Colonic mucosa (tissue), 4 donors: ENCODE data around the gene CALN1. TPM values are rescaled to one million over a fixed set of nuclear protein-coding genes. Genes with fewer than 3 reads are reported as not detected.

Experiments used
- DNase-seq: peaks from one replicate; pipeline ENCODE4 v3.0.0-alpha.2; 2020
- H3K27ac ChIP-seq: fragments of 200-600 bp; one replicate; pipeline ENCODE4 v1.8.0; 2021
- H3K27me3 ChIP-seq: fragments of 200-600 bp; one replicate; pipeline ENCODE4 v1.8.0; 2021
- H3K36me3 ChIP-seq: fragments of 200-600 bp; one replicate; pipeline ENCODE4 v1.8.0; 2021
- H3K4me1 ChIP-seq: fragments of 200-600 bp; one replicate; pipeline ENCODE4 v1.8.0; 2021; ENCODE audit warnings: mild to moderate bottlenecking
- H3K4me3 ChIP-seq: fragments of 200-600 bp; one replicate; pipeline ENCODE4 v1.8.0; 2021
- H3K9ac ChIP-seq, 2 donors: one replicate each; pipeline ENCODE4 v1.7.0; 2013; ENCODE audit warnings: control low read depth in 2 of 2, low read depth in 2 of 2, low read length in 2 of 2
- H3K9me3 ChIP-seq: fragments of 200-600 bp; one replicate; pipeline ENCODE4 v1.8.0; 2021
- CTCF ChIP-seq: fragments of 200-600 bp; IDR thresholded peaks from one replicate; pipeline ENCODE4 v1.8.0; 2022; ENCODE audit warnings: antibody characterized with exemption, mild to moderate bottlenecking
- intact Hi-C: fragments of 100-400 bp; cut with DNase I; formaldehyde crosslinking; loops from one replicate; pipeline ENCODE4 v1.14.1; 2022
- total RNA-seq, 2 donors: library from RNA; stranded (reverse); fragmentation: NEBNext Ultra II Directional in 1 of 2; extraction: Animal tissue kit (Norgen Biotek cat#: 25700) in 1 of 2; gene quantifications; one replicate each; pipeline ENCODE4 v1.2.1, GENCODE V29; 2021
- donor health status: healthy.
- donor health status: DM: no; HTN: no; CAD: no.
- donor health status: DM: no; HTN: no; CAD: no.

Gene CALN1
- total RNA-seq, 2 donors from 2014 or later = 0.37 TPM; not detected in 1

GRCh38 chr7:72170475-72170874 is 241.7 kb downstream of the CALN1 start:
- TF ChIP-seq CTCF = no peak
- Histone ChIP-seq H3K27ac (no peak overlapping the region), H3K4me1 (no peaks in the 10 kb centered on the region), H3K9me3 (no peaks in the 10 kb centered on the region), H3K27me3 (no peaks in the 10 kb centered on the region), H3K4me3 (no peak overlapping the region), H3K36me3 (no peaks in the 10 kb centered on the region), H3K9ac (no peak overlapping the region)
- intact Hi-C loops = no loop called here
- DNase-seq = no peak

GRCh38 chr7:72163271-72163670 is 248.9 kb downstream of the CALN1 start:
- Histone ChIP-seq H3K4me1 (no peaks in the 10 kb centered on the region), H3K27me3 (no peaks in the 10 kb centered on the region), H3K9me3 (no peaks in the 10 kb centered on the region), H3K36me3 (no peaks in the 10 kb centered on the region), H3K9ac (no peak overlapping the region), H3K4me3 (no peak overlapping the region), H3K27ac (no peak overlapping the region)
- intact Hi-C loops = no loop called here
- no peak for DNase-seq
- no peak for TF ChIP-seq CTCF

- Histone ChIP-seq H3K9me3 (no peaks in the 10 kb centered on the region), H3K4me1 (no peaks in the 10 kb centered on the region)
- no peak for TF ChIP-seq CTCF
Measured at GRCh38 chr7:72161534-72161933, 250.6 kb downstream of the CALN1 start.

GRCh38 chr7:72159911-72160310 is 252.2 kb downstream of the CALN1 start:
- Histone ChIP-seq H3K9me3 (no peaks in the 10 kb centered on the region), H3K9ac (no peak overlapping the region), H3K27ac (no peak overlapping the region), H3K4me1 (no peaks in the 10 kb centered on the region), H3K4me3 (no peak overlapping the region), H3K27me3 (no peaks in the 10 kb centered on the region), H3K36me3 (no peaks in the 10 kb centered on the region)
- TF ChIP-seq CTCF = no peak
- intact Hi-C loops = no loop called here
- no peak for DNase-seq

More at GRCh38 chr7:72161534-72161933, 250.6 kb downstream of the CALN1 start:
- intact Hi-C loops = no loop called here
- Histone ChIP-seq H3K36me3 (no peaks in the 10 kb centered on the region), H3K27ac (no peak overlapping the region), H3K27me3 (no peaks in the 10 kb centered on the region), H3K4me3 (no peak overlapping the region), H3K9ac (no peak overlapping the region)
- no peak for DNase-seq

- no peak for TF ChIP-seq CTCF
- Histone ChIP-seq H3K9me3 (no peaks in the 10 kb centered on the region), H3K27me3 (no peaks in the 10 kb centered on the region), H3K36me3 (no peaks in the 10 kb centered on the region), H3K4me1 (no peaks in the 10 kb centered on the region), H3K9ac (no peak overlapping the region), H3K27ac (no peak overlapping the region), H3K4me3 (no peak overlapping the region)
- intact Hi-C loops = no loop called here
- no peak for DNase-seq
Measured at GRCh38 chr7:72156671-72157070, 255.5 kb downstream of the CALN1 start.

- intact Hi-C loops = no loop called here
- Histone ChIP-seq H3K4me1 (no peaks in the 10 kb centered on the region), H3K27me3 (no peaks in the 10 kb centered on the region), H3K4me3 (no peak overlapping the region), H3K9me3 (no peaks in the 10 kb centered on the region), H3K9ac (no peak overlapping the region), H3K36me3 (no peaks in the 10 kb centered on the region), H3K27ac (no peak overlapping the region)
- no peak for DNase-seq
- TF ChIP-seq CTCF = no peak
Measured at GRCh38 chr7:72153132-72153512, 259.0 kb downstream of the CALN1 start.
